Subcutaneous preadipocyte (primary cell): ENCODE data around the gene WFDC10B. TPM values are rescaled to one million over a fixed set of nuclear protein-coding genes. Genes with fewer than 3 reads are reported as not detected.
A peak's percentile ranks its signal among the peaks of the same experiment; 100 is the strongest.

Experiments
- small RNA-seq: library from RNA; depleted of rRNA; stranded (forward); fragments of <200 nt; gene quantifications from one replicate; pipeline ENCODE3, GENCODE V24; 2012
- total RNA-seq: library from RNA; depleted of rRNA; stranded (reverse); fragments of >200 nt; gene quantifications from 2 replicates; pipeline ENCODE4 v1.2.3, GENCODE V29; 2012

Gene WFDC10B
- not detected in 2 replicates for total RNA-seq

DNA sequence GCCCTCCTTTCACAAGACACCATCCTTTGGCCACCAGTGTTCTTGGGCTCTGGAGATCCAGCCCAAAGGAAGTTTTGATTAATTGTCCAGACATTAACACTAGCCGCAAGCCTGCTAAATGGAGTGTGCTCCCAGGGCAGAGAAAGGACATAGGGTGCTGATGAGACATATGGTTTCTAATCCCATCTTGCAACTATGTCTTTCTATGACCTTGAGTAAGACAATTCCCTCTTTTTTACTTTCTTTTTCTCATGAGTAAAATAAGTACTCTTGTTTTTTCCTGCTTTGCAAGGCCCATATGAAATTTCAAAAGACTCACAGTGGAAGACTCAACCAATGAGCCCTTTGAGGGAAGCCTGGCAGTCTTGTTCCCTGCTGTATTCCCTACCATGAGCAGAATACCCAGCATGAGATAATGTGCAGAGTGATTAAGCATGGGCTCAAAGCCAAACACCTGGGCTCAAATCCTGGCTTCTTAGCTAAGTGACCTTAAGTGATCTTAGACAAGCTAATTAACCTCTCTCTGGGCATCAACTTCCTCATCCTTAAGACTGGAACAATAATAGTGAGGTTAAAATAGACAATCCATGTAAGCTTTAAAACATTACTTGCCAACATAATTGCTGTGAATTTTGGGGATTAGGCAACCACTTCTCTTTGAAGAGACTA lies at the start of gene WFDC10B:
WFDC10B (minus strand) TSS at position 51 of the 669 bp plus-strand sequence. CDS start 19,027 bp downstream, outside the sequence.

DNA sequence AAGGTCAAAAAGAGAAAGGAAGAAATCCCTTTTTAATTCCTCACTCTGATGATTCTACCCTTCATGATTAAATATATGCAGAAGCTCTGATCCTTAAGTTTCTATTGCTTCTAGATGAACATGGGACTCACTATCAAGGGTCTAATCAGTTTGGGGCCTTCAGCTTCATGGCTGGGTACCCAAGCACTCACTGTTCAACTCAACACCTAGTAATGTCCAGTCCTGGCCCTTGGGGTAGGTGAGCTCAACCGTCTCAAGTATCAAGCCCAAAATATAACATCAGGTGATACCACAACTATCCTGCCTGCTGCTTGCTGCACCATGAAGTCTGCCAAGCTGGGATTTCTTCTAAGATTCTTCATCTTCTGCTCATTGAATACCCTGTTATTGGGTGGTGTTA lies 17.2 kb upstream of the WFDC10B start, which contains the start of gene SPINT4:
SPINT4 (plus strand) TSS at position 301 of the 400 bp plus-strand sequence; CDS start at position 322, 21 bp downstream.

DNA sequence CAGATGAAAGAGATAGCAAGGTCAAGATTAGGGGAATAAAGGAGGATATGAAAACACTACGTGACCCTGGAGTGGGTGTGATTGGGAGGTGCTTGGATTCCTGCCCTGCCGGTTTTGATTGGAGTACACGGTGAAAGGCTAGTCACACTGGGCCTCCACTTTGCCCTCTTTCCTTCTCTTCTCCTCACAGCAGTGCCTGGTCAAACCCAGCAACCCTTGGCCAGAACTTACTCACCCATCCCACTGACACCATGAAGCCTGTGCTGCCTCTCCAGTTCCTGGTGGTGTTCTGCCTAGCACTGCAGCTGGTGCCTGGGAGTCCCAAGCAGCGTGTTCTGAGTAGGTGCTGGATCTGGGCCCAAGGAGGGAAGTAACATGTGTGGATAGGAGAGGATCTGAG lies 2.9 kb downstream of the WFDC10B start, which contains the start of gene WFDC13:
WFDC13 (plus strand) TSS at position 166 of the 400 bp plus-strand sequence; CDS start at position 252, 86 bp downstream.

DNA sequence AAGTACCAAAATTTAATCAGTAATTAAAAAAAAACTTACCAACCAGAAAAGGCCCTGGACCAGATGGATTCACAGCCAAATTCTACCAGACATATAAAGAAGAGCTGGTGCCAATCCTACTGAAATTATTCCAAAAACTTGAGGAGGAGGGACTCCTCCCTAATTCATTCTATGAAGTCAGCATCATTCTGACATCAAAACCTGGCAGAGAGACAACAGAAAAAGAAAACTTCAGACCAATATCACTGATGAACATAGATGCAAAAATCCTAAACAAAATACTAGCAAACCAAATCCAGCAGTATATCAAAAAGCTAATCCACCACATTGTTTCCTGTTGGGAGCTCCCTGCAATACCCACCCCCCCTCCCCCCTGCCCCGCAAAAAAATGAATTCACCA lies 34.7 kb downstream of the WFDC10B start, which contains the start of gene WFDC11:
WFDC11 (minus strand) TSS at position 101 of the 400 bp plus-strand sequence. CDS start 19,639 bp downstream, outside the sequence.

Small RNA genes lying within 50 kb of the gene (small RNA-seq; reads per million reads assigned to genes)
- gene MIR3617 (1.4 reads per million, percentile 71 among the genes with 10 or more reads in this experiment), gene SPINT5P (not detected)

Other genes with a start within 250 kb of the WFDC10B start
- not detected in 2 replicates for gene WFDC2, start 235.3 kb downstream of the WFDC10B start, total RNA-seq
- gene SPINT3, start 189.4 kb downstream of the WFDC10B start, total RNA-seq: not detected in 2 replicates
- not detected in 2 replicates for gene WFDC6, start 165.5 kb downstream of the WFDC10B start, total RNA-seq
- gene EPPIN, start 157.6 kb downstream of the WFDC10B start, total RNA-seq: not detected in 2 replicates
- gene WFDC8, start 125.7 kb downstream of the WFDC10B start, total RNA-seq: not detected in 2 replicates
- 0.73 TPM in 1 of 2 replicates, not detected in the other for gene WFDC10A, start 75.3 kb downstream of the WFDC10B start, total RNA-seq
- not detected in 2 replicates for gene WFDC9, start 73.7 kb downstream of the WFDC10B start, total RNA-seq
- not detected in 2 replicates for gene WFDC11, start 34.8 kb downstream of the WFDC10B start, total RNA-seq
- gene WFDC13, start 3.0 kb downstream of the WFDC10B start, total RNA-seq: not detected in 2 replicates
- not detected in 2 replicates for gene SPINT4, start 17.3 kb upstream of the WFDC10B start, total RNA-seq
- gene WFDC3, start 86.9 kb upstream of the WFDC10B start, total RNA-seq: 0.20 and 0.73 TPM in 2 replicates
- 13.5 and 15.4 TPM in 2 replicates for gene DNTTIP1, start 86.9 kb upstream of the WFDC10B start, total RNA-seq
- 31.2 and 36.4 TPM in 2 replicates for gene UBE2C, start 107.6 kb upstream of the WFDC10B start, total RNA-seq
- gene TNNC2, start 122.3 kb upstream of the WFDC10B start, total RNA-seq: 0.73 TPM in 1 of 2 replicates, not detected in the other
- 87.6 and 101 TPM in 2 replicates for gene SNX21, start 128.8 kb upstream of the WFDC10B start, total RNA-seq
- 25.6 and 30.1 TPM in 2 replicates for gene ACOT8, start 152.4 kb upstream of the WFDC10B start, total RNA-seq
- gene ZSWIM3, start 152.6 kb upstream of the WFDC10B start, total RNA-seq: 3.9 and 4.8 TPM in 2 replicates
- 10.4 and 11.0 TPM in 2 replicates for gene ZSWIM1, start 176.2 kb upstream of the WFDC10B start, total RNA-seq
- gene SPATA25, start 182.6 kb upstream of the WFDC10B start, total RNA-seq: 1.4 and 1.5 TPM in 2 replicates
- 2.6 and 2.7 TPM in 2 replicates for gene NEURL2, start 186.2 kb upstream of the WFDC10B start, total RNA-seq
- 90.1 and 95.2 TPM in 2 replicates for gene CTSA, start 186.3 kb upstream of the WFDC10B start, total RNA-seq
- gene PLTP, start 207.1 kb upstream of the WFDC10B start, total RNA-seq: 6.6 and 33.1 TPM in 2 replicates
- 10.7 and 11.3 TPM in 2 replicates for gene PCIF1, start 229.7 kb upstream of the WFDC10B start, total RNA-seq